Muscle of leg (tissue), 11 donors: Measurements from ENCODE around the gene LDLRAD4. TPM values are rescaled to one million over a fixed set of nuclear protein-coding genes. Genes with fewer than 3 reads are reported as not detected.

Experiments
- DNase-seq: peaks from one replicate; pipeline ENCODE4 v3.0.0; 2013
- H3K27ac ChIP-seq: one replicate; pipeline ENCODE4 v1.5.1; 2013; ENCODE audit warnings: mild to moderate bottlenecking, low read length, control low read depth
- H3K27me3 ChIP-seq: one replicate; pipeline ENCODE4 v1.6.1; 2013; ENCODE audit warnings: low read length; ENCODE audit not compliant: control insufficient read depth, insufficient read depth
- H3K36me3 ChIP-seq: one replicate; pipeline ENCODE4 v1.6.1; 2013; ENCODE audit warnings: low read length; ENCODE audit not compliant: control insufficient read depth, insufficient read depth
- H3K4me1 ChIP-seq: one replicate; pipeline ENCODE4 v1.6.1; 2013; ENCODE audit warnings: low read length; ENCODE audit not compliant: control insufficient read depth, insufficient read depth
- H3K4me3 ChIP-seq: one replicate; pipeline ENCODE4 v1.5.1; 2013; ENCODE audit warnings: low read length, control low read depth
- H3K9me3 ChIP-seq: replicated peaks from 2 replicates; pipeline ENCODE4 v1.6.1; 2013; ENCODE audit warnings: low read depth, low read length; ENCODE audit not compliant: control insufficient read depth
- WGBS: methylation state at CpG from one replicate; pipeline ENCODE4 v1.1.5; 2013; ENCODE audit warnings: missing lambda C conversion rate; ENCODE audit not compliant: insufficient coverage; 5-methylcytosine and 5-hydroxymethylcytosine counted together
- polyA plus RNA-seq, 8 donors: library from polyadenylated mRNA; unstranded; fragments of 120-200 nt; gene quantifications; one replicate each; pipeline versions ENCODE4 v1.2.1 to v1.2.3, GENCODE V29; 2013; ENCODE audit warnings: inconsistent platforms in 1 of 8, low replicate concordance in 1 of 8; ENCODE audit not compliant: insufficient read length in 8 of 8, insufficient read depth in 1 of 8
- total RNA-seq: library from RNA; stranded (reverse); fragments of 120-200 nt; gene quantifications from one replicate; pipeline ENCODE4 v1.2.4, GENCODE V29; 2013

The LDLRAD4 gene
- total and polyA plus RNA-seq, 9 donors, result 9.0 to 20.8 (median 14.4) TPM

DNA sequence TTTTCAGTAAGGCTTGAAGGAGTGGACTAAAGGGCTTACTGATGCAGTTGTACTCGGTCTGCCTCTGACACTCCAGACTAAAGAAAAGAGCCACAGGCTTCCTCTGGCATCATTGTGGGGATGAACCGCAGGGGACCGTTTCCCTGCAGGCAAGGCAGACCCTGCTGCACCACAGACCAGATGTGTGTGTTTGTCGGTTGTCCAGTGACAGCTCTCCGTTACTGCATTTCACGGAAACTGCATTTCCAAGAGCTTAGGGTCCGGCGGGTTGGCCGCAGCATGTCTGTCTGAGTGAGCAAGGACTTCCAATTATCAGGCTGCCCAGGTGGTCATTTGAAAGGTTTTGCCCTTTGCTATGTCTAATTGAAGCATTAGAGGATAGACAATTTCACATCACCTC is 409.7 kb downstream of the LDLRAD4 start:
- WGBS, result 28% methylated on average over 5 of the region's 9 CpGs
- Histone ChIP-seq H3K27ac (no peak overlapping the region), H3K9me3 (peaks cover 6% of the 10 kb centered on the region), H3K27me3 (no peaks in the 10 kb centered on the region), H3K4me3 (no peak overlapping the region), H3K4me1 (peaks cover 13% of the 10 kb centered on the region), H3K36me3 (no peaks in the 10 kb centered on the region)
- no peak for DNase-seq

DNA sequence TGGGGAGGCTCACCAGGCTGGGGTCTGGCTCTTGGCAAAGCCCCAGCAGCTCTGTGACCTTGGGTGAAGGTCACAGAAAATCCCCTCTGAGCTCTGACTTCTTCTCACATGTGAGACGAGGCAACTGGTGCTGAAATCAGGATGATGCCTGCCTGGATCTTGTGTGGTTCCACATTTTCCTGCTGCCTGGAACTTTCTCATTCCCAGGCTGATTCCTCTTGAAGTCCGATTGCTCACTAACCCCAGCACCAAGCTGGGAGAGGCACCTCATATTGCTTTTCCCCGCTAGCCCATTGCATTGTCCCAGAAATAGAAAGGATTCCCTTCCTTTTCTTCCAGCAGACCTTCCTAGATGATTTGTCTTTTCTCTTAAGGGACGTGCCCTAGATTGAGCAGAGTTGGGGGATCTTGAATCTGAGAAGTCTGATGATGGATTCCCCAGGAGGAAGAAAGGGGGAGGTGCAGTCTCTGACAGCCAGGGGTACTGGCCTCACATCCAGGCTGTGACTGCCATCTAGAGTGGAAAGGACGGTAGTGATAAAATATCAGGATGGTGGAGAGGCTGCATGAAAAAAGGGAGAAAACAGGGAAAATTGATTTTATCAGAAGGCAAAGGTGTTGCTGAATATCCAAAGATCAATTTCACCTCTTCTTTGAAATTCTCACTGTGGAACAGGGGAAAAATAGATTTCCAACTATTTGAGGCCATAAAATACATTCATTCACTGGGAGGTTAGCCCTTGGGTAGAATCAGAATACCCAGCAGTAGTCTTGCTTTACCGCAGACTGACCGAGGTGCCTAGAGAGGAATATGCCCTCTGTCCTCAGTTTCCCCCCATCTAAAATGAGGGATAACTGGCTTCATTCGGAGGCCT is 411.5 kb downstream of the LDLRAD4 start:
- peak; percentile 90 for DNase-seq
- Histone ChIP-seq H3K27me3 (no peaks in the 10 kb centered on the region), H3K4me1 (peaks cover 13% of the 10 kb centered on the region), H3K27ac (peak overlapping the region; percentile 59), H3K9me3 (peaks cover 6% of the 10 kb centered on the region), H3K4me3 (no peak overlapping the region), H3K36me3 (no peaks in the 10 kb centered on the region)
- 29% methylated on average over 5 of the region's 8 CpGs for WGBS

DNA sequence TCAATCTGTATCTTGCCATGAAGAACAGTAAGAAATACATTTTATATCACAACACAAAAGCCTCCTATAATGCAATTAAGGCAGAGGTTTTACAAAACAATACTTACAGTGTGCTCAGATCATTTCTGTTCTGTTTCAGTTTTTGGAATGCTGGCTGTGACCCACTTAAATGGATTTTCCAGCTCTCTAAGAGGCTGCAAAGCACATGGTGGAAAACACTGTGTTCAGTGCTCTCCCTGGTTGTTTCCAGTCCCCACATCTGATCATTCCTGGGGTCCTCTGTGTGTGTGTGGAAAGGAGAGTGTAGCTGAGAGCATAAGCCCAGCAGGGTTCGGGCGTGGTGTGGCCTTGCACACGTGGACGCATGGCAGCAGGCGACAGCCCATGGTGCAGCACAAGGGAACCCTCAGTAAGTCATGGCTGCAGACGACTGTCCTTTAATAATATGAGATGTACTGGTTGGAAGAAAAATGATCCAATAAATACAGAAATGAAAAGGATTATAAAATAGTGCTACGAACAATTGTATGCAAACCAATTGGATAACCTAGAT is 412.2 kb downstream of the LDLRAD4 start:
- Histone ChIP-seq H3K4me1 (peaks cover 13% of the 10 kb centered on the region), H3K9me3 (peaks cover 6% of the 10 kb centered on the region), H3K27me3 (no peaks in the 10 kb centered on the region), H3K36me3 (no peaks in the 10 kb centered on the region), H3K27ac (no peak overlapping the region), H3K4me3 (no peak overlapping the region)
- 58% methylated on average over 5 of the region's 7 CpGs for WGBS
- DNase-seq, result peak; percentile 61

DNA sequence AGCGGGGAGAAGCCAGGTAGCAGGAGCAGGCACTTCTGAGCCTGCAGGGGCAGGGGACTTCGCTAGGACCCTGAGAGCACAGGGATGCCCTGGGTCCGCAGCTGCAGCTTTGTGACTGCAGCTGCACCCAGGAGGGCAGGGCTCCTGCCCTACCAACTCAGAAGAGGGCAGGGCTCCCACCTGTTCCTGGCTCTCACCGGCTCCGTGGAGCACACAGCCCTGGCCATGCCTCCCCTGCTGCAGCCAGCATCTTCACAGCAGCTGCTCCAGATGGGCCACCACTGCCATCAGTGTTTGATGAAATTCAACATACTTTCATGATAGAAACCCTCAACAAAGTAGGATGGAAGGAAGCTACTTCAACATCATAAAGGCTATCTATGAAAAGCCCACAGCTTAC is 415.1 kb downstream of the LDLRAD4 start:
- H3K27ac ChIP-seq, result no peak overlapping the region
- no peaks in the 10 kb centered on the region for H3K27me3 ChIP-seq
- H3K4me3 ChIP-seq, result no peak overlapping the region
- no peaks in the 10 kb centered on the region for H3K36me3 ChIP-seq
- DNase-seq, result no peak
- H3K9me3 ChIP-seq, result peaks cover 6% of the 10 kb centered on the region
- H3K4me1 ChIP-seq, result peaks cover 8% of the 10 kb centered on the region
- WGBS, result 91% methylated on average over 5 of the region's 5 CpGs

DNA sequence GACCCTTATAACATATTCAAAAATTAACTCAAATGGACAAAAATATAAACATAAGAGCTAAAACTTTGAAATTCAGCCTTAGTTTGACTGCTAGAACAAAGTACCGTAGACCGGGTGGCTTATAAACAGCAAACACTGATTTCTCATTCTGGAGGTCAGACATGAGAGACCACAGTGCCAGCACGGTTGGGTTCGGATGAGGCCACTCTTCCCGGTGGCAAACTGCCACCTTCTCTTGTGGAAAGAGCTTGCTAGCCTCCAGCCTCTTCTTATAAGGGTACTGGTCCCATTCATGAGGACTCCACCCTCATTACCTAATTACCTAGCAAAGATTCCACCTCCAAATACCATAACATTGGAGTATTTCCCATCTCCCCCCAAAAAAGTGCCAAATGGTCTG is 416.5 kb downstream of the LDLRAD4 start:
- Histone ChIP-seq H3K27me3 (no peaks in the 10 kb centered on the region), H3K9me3 (peaks cover 6% of the 10 kb centered on the region), H3K27ac (no peak overlapping the region), H3K4me3 (no peak overlapping the region), H3K4me1 (peaks cover 8% of the 10 kb centered on the region), H3K36me3 (no peaks in the 10 kb centered on the region)
- 84% methylated on average over 5 of the region's 5 CpGs for WGBS
- no peak for DNase-seq

DNA sequence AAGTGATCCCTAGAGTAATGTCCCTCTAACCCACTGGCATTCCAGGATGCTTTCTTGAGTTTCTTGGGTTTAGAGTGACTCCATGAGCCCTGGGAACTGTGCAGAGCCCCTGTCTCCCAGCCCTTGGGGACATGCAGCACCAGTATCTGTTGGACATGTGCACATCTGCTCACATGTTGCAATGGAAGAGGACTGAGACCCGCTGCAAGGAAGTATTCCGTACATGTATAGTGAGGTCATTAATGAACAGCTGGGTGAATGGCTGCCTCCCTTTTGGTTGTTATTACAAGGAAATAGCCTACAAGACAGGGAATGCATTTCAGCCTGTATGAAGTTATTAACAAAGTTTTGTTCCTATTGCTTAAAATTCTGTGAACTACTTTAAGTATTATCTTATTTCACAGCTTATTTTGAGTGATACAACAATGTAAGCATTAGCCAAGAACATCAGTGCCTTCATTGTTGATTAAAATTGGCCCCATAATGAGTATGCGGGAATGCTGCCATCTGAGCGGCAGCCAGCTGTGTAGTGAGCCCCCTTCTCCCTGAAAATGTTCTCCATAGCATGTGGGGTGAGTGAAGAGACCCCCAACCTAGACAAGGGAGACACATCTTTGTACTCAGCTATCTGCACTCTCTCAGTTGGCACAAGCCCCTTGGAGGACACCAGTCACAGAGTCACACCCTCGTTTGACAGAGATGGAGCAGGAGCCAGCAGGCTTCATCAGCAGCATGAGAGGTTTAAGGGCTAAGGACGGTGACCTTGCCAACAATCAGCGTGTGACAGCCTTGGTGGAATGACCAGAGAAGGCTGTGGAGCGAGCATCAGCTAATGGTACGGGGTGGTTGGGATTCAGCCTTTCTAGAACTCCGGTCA is 420.4 kb downstream of the LDLRAD4 start:
- peak; percentile 61 for DNase-seq
- WGBS, result 87% methylated on average over 6 of the region's 10 CpGs
- H3K36me3 ChIP-seq, result no peaks in the 10 kb centered on the region
- peaks cover 20% of the 10 kb centered on the region for H3K4me1 ChIP-seq
- H3K4me3 ChIP-seq, result no peak overlapping the region
- H3K27ac ChIP-seq, result no peak overlapping the region
- H3K27me3 ChIP-seq, result no peaks in the 10 kb centered on the region
- H3K9me3 ChIP-seq, result no peaks in the 10 kb centered on the region

DNA sequence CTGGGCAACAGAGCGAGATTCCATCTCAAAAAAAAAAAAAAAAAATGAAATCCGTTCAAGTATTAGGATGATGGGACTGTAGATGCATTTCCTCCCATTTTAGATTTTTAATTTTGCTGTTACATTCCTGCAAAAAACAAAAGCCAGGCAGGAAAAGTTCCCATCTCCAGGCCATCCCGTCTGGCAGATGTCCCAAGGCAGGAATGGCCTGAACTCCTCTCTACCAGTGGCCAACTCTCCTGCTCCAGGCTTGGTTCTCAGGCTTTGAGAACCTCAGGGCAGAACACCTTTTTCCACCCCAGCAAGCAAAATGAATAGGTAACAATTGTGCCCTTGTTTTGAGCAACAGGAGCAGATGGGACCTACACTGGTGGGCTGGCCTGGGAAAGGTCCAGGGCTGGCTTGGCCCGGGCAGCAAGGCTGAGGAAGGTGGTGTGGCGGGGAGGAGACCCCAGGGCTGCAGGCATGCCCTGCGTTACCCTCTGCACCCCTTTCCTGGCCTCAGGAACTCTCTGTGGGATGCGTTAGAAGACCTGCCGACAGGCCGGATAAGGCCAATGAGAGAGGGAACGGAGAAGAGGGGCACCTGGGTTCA is 421.8 kb downstream of the LDLRAD4 start:
- Histone ChIP-seq H3K9me3 (no peaks in the 10 kb centered on the region), H3K4me1 (peaks cover 20% of the 10 kb centered on the region), H3K27me3 (no peaks in the 10 kb centered on the region), H3K4me3 (no peak overlapping the region), H3K36me3 (peaks cover 5% of the 10 kb centered on the region), H3K27ac (no peak overlapping the region)
- DNase-seq, result no peak
- WGBS, result 75% methylated on average over 2 of the region's 10 CpGs

DNA sequence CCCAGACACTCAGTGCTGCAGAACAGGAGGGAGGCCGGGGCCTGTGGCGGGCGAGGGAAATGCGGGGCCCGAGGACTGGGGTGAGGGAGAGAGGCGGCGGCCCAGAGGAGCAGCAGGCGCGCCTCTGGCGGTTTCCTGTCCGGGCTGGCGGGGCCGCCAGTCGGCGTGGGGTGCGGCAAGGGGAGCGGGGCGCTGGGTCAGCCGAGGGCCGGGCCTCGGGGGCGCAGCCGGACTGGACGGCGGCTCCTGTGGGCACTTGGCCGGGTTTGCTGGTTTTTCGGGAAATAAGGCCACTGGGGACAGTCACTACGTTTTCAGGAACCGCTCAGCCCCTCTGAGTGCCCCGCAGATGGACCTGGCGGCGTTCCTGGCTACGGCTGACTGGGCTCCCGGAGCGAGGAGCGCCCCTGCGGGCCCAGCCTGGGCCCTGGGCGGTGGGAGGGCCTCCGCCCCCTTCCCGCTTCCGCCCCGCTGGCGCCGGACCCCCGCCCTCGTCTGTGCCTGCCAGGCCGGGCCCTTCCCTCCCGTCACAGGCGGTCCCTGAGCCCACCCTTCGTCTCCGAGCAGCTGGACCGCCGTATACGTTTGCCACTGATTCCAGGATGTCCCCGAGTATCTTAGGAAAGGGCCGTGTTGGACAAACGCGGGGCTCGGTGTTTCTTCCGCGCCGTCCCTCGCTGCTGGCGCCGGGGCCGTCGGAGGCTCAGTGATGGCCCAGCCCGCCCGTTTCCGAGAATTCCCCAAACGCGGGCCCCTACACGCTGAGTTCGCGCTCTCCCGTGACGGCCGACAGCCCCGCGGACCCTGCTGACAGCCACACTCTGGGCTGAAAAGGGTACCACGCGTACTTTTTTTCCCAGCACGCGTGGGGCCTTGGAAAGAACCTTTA is 423.2 kb downstream of the LDLRAD4 start:
- Histone ChIP-seq H3K9me3 (no peaks in the 10 kb centered on the region), H3K4me3 (peak overlapping the region; percentile 33), H3K36me3 (peaks cover 6% of the 10 kb centered on the region), H3K4me1 (peaks cover 20% of the 10 kb centered on the region), H3K27me3 (no peaks in the 10 kb centered on the region), H3K27ac (peak overlapping the region; percentile 83)
- 5% methylated on average over 82 of the region's 84 CpGs for WGBS
- peak; percentile 66 for DNase-seq

DNA sequence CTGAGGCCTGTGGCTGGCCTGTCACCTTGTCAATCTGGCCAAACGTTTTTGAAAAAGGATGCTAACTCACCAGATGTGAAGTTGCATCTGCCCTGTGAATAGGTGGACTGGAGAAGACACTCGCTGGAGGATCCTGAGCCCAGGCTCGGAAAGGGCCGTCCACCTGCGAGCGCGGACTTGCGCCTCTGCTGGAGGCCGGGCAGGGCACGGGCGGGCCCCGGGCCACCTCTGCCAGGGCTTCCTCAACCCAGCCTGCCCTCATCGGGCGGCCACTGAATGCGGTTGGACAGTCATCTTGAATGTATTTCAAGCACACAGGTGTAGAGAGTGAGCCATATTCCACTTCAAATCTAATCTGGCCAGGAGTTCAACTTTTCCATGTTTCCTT is 423.9 kb downstream of the LDLRAD4 start:
- H3K4me1 ChIP-seq, result peaks cover 20% of the 10 kb centered on the region
- DNase-seq, result no peak
- H3K4me3 ChIP-seq, result peak overlapping the region; percentile 33
- peak overlapping the region; percentile 83 for H3K27ac ChIP-seq
- no peaks in the 10 kb centered on the region for H3K9me3 ChIP-seq
- WGBS, result 85% methylated on average over 12 of the region's 15 CpGs
- H3K27me3 ChIP-seq, result no peaks in the 10 kb centered on the region
- H3K36me3 ChIP-seq, result peaks cover 7% of the 10 kb centered on the region
